GM10248 (cell line): ENCODE results near the gene EGLN3.
"Not testable (repeated sequence)": the region's sequence is repeated elsewhere in the genome, so short reads cannot be mapped to it uniquely, and the experiment has no call there.

Experiments
- CTCF ChIA-PET: fragments of 300-600 bp; sonication (Branson Sonifier 250); formaldehyde crosslinking; extraction: SDS; loops from one replicate; lab custom pipeline; 2021; ENCODE audit warnings: antibody characterized with exemption; lab: Yijun Ruan, JAX
- POLR2A ChIA-PET: fragments of 350-650 bp; sonication (Branson Sonifier 250); formaldehyde crosslinking; extraction: SDS; loops from one replicate; lab custom pipeline; 2020; ENCODE audit warnings: antibody characterized with exemption; lab: Yijun Ruan, JAX
- DNase-seq: peaks from one replicate; pipeline ENCODE4 v3.0.0; 2012; ENCODE audit errors: extremely low spot score
- CTCF ChIP-seq: IDR thresholded peaks from 2 replicates; pipeline ENCODE4 v1.5.1; 2012; ENCODE audit warnings: mild to moderate bottlenecking, low read depth; ENCODE audit errors: extremely low read depth, missing control alignments, control extremely low read depth

The EGLN3 gene

GRCh38 chr14:33927944-33928343 is 22.9 kb downstream of the EGLN3 start:
- DNase-seq = no peak
- TF ChIP-seq CTCF = no peak
- ChIA-PET POLR2A (no interaction called here), CTCF (interaction anchor here (1.0 to 2.1 kb wide), 3 partner anchors 17 to 170 kb away, joined by 3 to 8 read pairs (median 4); no protein-coding TSS in a partner anchor)

- DNase-seq, POLR2A ChIA-PET: not testable (repeated sequence)
- CTCF ChIA-PET = interaction anchor here (2.1 kb wide), 1 partner anchor 171 kb away, joined by 4 read pairs; no protein-coding TSS in a partner anchor
Measured at GRCh38 chr14:33926967-33927366, 23.9 kb downstream of the EGLN3 start.

- CTCF ChIA-PET = no interaction called here
- POLR2A ChIA-PET = no interaction called here
- TF ChIP-seq CTCF = no peak
- DNase-seq = no peak
Measured at GRCh38 chr14:33925946-33926345, 24.9 kb downstream of the EGLN3 start.

GRCh38 chr14:33925235-33925634 is 25.6 kb downstream of the EGLN3 start:
- ChIA-PET POLR2A (no interaction called here), CTCF (no interaction called here)
- DNase-seq = no peak
- TF ChIP-seq CTCF = no peak

GRCh38 chr14:33924566-33925100 is 26.2 kb downstream of the EGLN3 start:
- no peak for TF ChIP-seq CTCF
- DNase-seq = no peak
- CTCF ChIA-PET = no interaction called here
- POLR2A ChIA-PET = no interaction called here

- no peak for TF ChIP-seq CTCF
- no peak for DNase-seq
- ChIA-PET CTCF (no interaction called here), POLR2A (no interaction called here)
Measured at GRCh38 chr14:33922125-33922524, 28.7 kb downstream of the EGLN3 start.

- ChIA-PET CTCF (interaction anchor here (1.3 to 2.4 kb wide), 4 partner anchors 9 to 61 kb away, joined by 3 to 11 read pairs (median 4); no protein-coding TSS in a partner anchor), POLR2A (no interaction called here)
- no peak for TF ChIP-seq CTCF
- DNase-seq = no peak
Measured at GRCh38 chr14:33918256-33918655, 32.6 kb downstream of the EGLN3 start.
